Skeletal muscle cell (primary cell): Measurements from ENCODE around the gene C21orf91.
A peak's percentile ranks its signal among the peaks of the same experiment; 100 is the strongest.
"Not testable (repeated sequence)": the region's sequence is repeated elsewhere in the genome, so short reads cannot be mapped to it uniquely, and the experiment has no call there.

Source experiments
- DNase-seq: peaks from one replicate; pipeline ENCODE4 v3.0.0-alpha.2; 2010; ENCODE audit warnings: low read depth
- H3K4me3 ChIP-seq: 2 replicates; pipeline ENCODE4 v1.5.1; 2011; ENCODE audit warnings: low read depth, mild to moderate bottlenecking, control low read depth, low read length, moderate library complexity

The C21orf91 gene

DNA sequence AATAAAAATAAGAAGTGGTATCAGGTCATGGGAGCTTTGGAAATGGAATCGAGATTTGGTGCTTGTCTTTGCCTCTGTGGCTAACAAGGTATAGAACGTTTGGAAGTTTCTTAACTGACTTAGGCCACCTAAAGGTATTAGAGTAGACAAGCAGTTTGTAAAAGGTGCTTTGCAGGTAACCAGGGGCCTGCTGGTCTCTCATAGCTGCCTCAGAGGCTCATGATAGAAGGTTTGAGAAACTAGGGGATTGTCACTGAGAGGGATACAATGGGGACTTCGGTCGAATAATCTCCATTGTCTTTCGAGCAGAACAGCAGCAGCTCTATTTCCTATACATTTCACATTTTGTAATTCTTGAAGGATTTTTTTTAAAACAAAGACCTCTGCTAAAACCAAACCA lies 37.6 kb downstream of the C21orf91 start:
- no peak for DNase-seq

GRCh38 chr21:17780539-17780938 lies 38.6 kb downstream of the C21orf91 start:
- H3K4me3 ChIP-seq = no peak overlapping the region
- no peak for DNase-seq

More for the DNA sequence above, 37.6 kb downstream of the C21orf91 start:
- no peak overlapping the region for H3K4me3 ChIP-seq

- no peak overlapping the region for H3K4me3 ChIP-seq
- DNase-seq = no peak
Observed at GRCh38 chr21:17779980-17780379, 39.2 kb downstream of the C21orf91 start.

GRCh38 chr21:17779496-17779895 lies 39.7 kb downstream of the C21orf91 start:
- H3K4me3 ChIP-seq = no peak overlapping the region
- DNase-seq = peak; percentile 6

- DNase-seq = no peak
- no peak overlapping the region for H3K4me3 ChIP-seq
Observed at GRCh38 chr21:17777072-17777765, 41.9 kb downstream of the C21orf91 start.

DNA sequence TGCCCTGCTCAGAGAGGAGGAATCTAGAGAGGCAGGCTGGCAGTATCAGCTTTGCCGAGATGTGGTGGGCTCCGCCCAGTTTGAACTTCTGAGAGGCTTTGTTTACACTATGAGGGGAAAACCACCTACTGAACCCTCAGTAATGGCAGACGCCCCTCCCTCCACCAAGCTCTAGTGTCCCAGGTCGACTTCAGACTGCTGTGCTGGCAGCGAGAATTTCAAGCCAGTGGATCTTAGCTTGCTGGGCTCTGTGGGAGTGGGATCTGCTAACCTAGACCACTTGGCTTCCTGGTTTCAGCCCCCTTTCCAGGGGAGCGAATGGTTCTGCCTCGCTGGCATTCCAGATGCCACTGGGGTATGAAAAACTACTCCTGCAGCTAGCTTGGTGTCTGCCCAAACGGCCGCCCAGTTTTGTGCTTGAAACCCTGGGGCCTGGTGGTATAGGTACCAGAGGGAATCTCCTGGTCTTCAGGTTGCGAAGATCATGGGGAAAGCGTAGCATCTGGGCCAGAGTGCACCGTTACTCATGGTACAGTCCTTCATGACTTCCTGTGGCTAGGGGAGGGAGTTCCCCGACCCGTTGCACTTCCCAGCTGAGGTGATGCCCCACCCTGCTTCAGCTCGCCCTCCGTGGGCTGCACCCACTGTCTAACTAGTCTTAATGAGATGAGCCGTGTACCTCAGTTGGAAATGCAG lies 43.6 kb downstream of the C21orf91 start:
- no peak overlapping the region for H3K4me3 ChIP-seq
- DNase-seq = no peak

DNA sequence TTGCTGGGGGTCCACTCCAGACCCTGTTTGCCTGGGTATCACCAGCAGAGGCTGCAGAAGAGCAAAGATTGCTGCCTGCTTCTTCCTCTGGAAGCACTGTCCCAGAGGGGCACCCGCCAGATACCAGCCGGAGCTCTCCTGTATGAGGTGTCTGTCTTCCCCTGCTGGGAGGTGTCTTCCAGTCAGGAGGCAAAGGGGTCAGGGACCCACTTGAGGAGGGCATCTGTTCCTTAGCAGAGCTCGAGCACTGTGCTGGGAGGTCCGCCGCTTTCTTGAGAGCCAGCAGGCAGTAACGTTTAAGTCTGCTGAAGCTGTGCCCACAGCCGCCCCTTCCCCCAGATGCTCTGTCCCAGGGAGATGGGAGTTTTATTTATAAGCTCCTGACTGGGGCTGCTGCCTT lies 44.1 kb downstream of the C21orf91 start:
- not testable (repeated sequence) for H3K4me3 ChIP-seq, DNase-seq

GRCh38 chr21:17769447-17769845 lies 49.7 kb downstream of the C21orf91 start:
- DNase-seq = no peak

GRCh38 chr21:17768840-17769446 lies 50.2 kb downstream of the C21orf91 start:
- no peak overlapping the region for H3K4me3 ChIP-seq
- no peak for DNase-seq

More at GRCh38 chr21:17769447-17769845, 49.7 kb downstream of the C21orf91 start:
- H3K4me3 ChIP-seq = no peak overlapping the region

GRCh38 chr21:17765207-17765606 lies 53.9 kb downstream of the C21orf91 start:
- DNase-seq = no peak
- no peak overlapping the region for H3K4me3 ChIP-seq

- no peak for DNase-seq
- H3K4me3 ChIP-seq = no peak overlapping the region
Observed at GRCh38 chr21:17763288-17764037, 55.7 kb downstream of the C21orf91 start.

DNA sequence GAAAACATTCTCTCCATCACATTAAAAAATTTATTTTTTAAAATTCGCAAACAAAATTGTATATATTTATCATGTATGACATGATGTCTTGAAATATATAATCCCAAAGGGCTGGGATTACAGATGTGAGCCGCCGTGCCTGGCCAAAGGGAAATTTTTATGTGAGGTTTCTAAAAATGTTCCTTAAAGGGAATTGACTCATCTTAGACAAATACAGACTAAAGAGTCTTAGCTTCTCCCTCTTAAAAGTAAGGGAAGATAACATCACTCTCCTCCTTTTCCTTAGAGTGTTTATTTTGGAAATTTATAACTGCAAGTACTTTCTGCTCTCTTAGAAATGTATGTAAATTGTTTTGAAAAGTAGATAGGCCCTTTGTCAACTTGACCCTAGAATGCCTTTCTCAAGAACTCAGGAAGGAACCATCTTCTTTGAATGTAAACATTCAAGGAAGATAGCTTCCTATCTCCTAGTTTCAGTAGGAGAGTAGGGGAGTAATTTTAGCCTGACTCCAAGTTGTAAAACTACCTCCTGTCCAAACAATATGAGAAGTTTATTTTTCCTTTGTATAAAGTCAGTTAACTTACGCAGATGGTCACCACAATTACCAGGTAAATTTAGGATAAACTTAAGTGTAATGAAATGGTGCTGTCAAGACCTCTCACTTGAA lies 59.5 kb downstream of the C21orf91 start:
- no peak for DNase-seq
- H3K4me3 ChIP-seq = no peak overlapping the region

DNA sequence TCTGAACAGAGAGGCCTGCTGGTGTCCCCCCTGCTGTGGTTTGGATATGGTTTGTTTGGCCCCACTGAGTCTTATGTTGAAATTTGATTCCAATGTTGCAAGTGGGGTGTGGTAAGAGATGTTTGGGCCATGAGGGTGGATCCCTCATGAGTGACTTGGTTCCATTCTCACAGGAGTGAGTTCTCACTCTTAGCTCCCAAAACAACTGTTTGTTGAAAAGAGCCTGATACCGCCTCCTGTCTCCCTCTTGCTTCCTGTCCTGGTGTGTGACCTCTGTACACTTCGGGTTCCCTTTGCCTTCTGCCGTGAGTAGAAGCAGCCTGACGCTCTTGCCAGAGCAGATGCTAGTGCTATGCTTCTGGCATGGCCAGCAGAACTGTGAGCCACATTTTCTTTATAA lies 60.5 kb downstream of the C21orf91 start:
- DNase-seq = no peak
- no peak overlapping the region for H3K4me3 ChIP-seq

GRCh38 chr21:17757671-17758070 lies 61.5 kb downstream of the C21orf91 start:
- DNase-seq = no peak
- H3K4me3 ChIP-seq = no peak overlapping the region

GRCh38 chr21:17753736-17754135 lies 65.4 kb downstream of the C21orf91 start:
- DNase-seq = no peak
- no peak overlapping the region for H3K4me3 ChIP-seq

- DNase-seq = no peak
- H3K4me3 ChIP-seq = no peak overlapping the region
Observed at GRCh38 chr21:17752171-17752570, 67.0 kb downstream of the C21orf91 start.

DNA sequence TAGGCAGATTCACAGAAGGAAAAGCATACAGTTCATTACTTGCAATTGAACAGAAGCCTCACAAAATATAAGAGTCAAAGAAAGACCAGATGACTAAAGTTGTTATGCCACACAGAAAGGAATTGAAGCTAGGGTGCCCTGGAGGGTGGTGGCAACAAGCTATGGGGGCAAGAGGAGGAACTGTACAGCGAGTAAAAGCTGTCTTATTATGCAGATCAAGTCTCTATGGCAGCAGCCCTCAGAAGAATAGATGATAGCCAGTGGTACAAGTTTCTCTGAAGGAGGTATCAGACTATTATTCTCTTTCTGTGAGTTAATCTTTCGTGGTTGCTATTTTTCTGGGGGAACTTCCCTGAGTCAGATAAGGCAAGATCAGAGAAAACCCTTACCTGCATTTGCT lies 72.2 kb downstream of the C21orf91 start:
- no peak for DNase-seq
- H3K4me3 ChIP-seq = no peak overlapping the region

GRCh38 chr21:17745086-17745485 lies 74.1 kb downstream of the C21orf91 start:
- H3K4me3 ChIP-seq = no peak overlapping the region
- DNase-seq = no peak

- no peak overlapping the region for H3K4me3 ChIP-seq
- no peak for DNase-seq
Observed at GRCh38 chr21:17742940-17743592, 76.1 kb downstream of the C21orf91 start.
